HEK293 (cell line): Measurements from ENCODE around the gene SPIRE1.

Source experiments
- CTCF ChIA-PET: fragments of 350-600 bp; formaldehyde crosslinking; extraction: SDS; loops from one replicate; lab custom pipeline; 2021; ENCODE audit warnings: antibody characterized with exemption; lab: Yijun Ruan, JAX
- POLR2A ChIA-PET: fragments of 300-600 bp; formaldehyde crosslinking; extraction: SDS; loops from one replicate; lab custom pipeline; 2020; ENCODE audit warnings: antibody characterized with exemption, inconsistent platforms; lab: Yijun Ruan, JAX
- H3K27ac ChIP-seq: fragments of 200-500 bp; sonication (Bioruptor generic); 2 replicates; pipeline ENCODE4 v1.5.1; 2014; ENCODE audit warnings: low read depth, low read length, control low read depth, inconsistent platforms; ENCODE audit errors: extremely low read depth
- H3K36me3 ChIP-seq, 2 experiments: fragments of 200-500 bp in 1 of 2; sonication (Bioruptor generic) in 1 of 2; 1 replicate in 1 of 2; 2 replicates in 1 of 2; pipeline ENCODE4 v1.5.1; 2014 to 2017; ENCODE audit warnings: inconsistent platforms in 2 of 2, low read length in 2 of 2; ENCODE audit not compliant: control insufficient read depth in 2 of 2, insufficient read depth in 1 of 2
- H3K4me1 ChIP-seq: fragments of 200-500 bp; sonication (Bioruptor generic); 2 replicates; pipeline ENCODE4 v1.5.1; 2014; ENCODE audit warnings: mild to moderate bottlenecking, low read length, inconsistent platforms; ENCODE audit not compliant: control insufficient read depth, insufficient read depth
- H3K4me3 ChIP-seq: 2 replicates; pipeline ENCODE4 v1.5.1; 2011; ENCODE audit warnings: low read depth, mild to moderate bottlenecking, control low read depth, low read length, moderate library complexity
- H3K9me3 ChIP-seq: fragments of 200-500 bp; sonication (Bioruptor generic); 2 replicates; pipeline ENCODE4 v1.5.1; 2014; ENCODE audit warnings: low read depth, low read length, inconsistent platforms; ENCODE audit not compliant: control insufficient read depth, insufficient read depth
- EGR2 ChIP-seq: fragments of 450-650 bp; formaldehyde crosslinking; IDR thresholded peaks from 2 replicates; pipeline ENCODE4 v1.5.1; 2016; ENCODE audit warnings: low read depth, missing biosample characterization, missing genetic modification characterization
- ELK4 ChIP-seq: IDR thresholded peaks from 2 replicates; pipeline ENCODE4 v1.6.1; 2011; ENCODE audit warnings: mild to moderate bottlenecking, low read depth, low read length, borderline replicate concordance
- FEZF1 ChIP-seq: fragments of 450-650 bp; formaldehyde crosslinking; IDR thresholded peaks from 2 replicates; pipeline ENCODE4 v1.5.1; 2016; ENCODE audit warnings: missing biosample characterization, missing genetic modification characterization
- GLIS1 ChIP-seq: fragments of 450-650 bp; formaldehyde crosslinking; IDR thresholded peaks from 2 replicates; pipeline ENCODE4 v1.5.1; 2016; ENCODE audit warnings: missing biosample characterization, missing genetic modification characterization
- KLF1 ChIP-seq: fragments of 450-650 bp; formaldehyde crosslinking; IDR thresholded peaks from 2 replicates; pipeline ENCODE4 v1.5.1; 2016; ENCODE audit warnings: missing biosample characterization, missing genetic modification characterization
- MYNN ChIP-seq: fragments of 450-650 bp; formaldehyde crosslinking; IDR thresholded peaks from 2 replicates; pipeline ENCODE4 v1.5.1; 2016; ENCODE audit warnings: missing biosample characterization, missing genetic modification characterization, borderline replicate concordance
- REST ChIP-seq: fragments of 450-650 bp; formaldehyde crosslinking; IDR thresholded peaks from 2 replicates; pipeline ENCODE4 v1.5.1; 2016; ENCODE audit warnings: missing biosample characterization, missing genetic modification characterization
- SP3 ChIP-seq: fragments of 450-650 bp; formaldehyde crosslinking; IDR thresholded peaks from 2 replicates; pipeline ENCODE4 v1.5.1; 2016; ENCODE audit warnings: missing biosample characterization, missing genetic modification characterization
- SP7 ChIP-seq: fragments of 450-650 bp; formaldehyde crosslinking; IDR thresholded peaks from 2 replicates; pipeline ENCODE4 v1.5.1; 2016; ENCODE audit warnings: missing biosample characterization, missing genetic modification characterization
- YY2 ChIP-seq: fragments of 450-650 bp; formaldehyde crosslinking; IDR thresholded peaks from 2 replicates; pipeline ENCODE4 v1.5.1; 2016; ENCODE audit warnings: missing biosample characterization, missing genetic modification characterization
- ZBTB11 ChIP-seq: fragments of 450-650 bp; formaldehyde crosslinking; conservative IDR thresholded peaks from 2 replicates; pipeline ENCODE4 v1.5.1; 2016; ENCODE audit warnings: low read depth, missing biosample characterization, missing genetic modification characterization
- ZBTB26 ChIP-seq: fragments of 450-650 bp; formaldehyde crosslinking; optimal IDR thresholded peaks from 2 replicates; pipeline ENCODE3; 2016; ENCODE audit warnings: missing biosample characterization, mild to moderate bottlenecking, missing genetic modification characterization
- ZBTB44 ChIP-seq: fragments of 450-650 bp; IDR thresholded peaks from 2 replicates; pipeline ENCODE4 v1.5.1; 2018; ENCODE audit warnings: missing biosample characterization, mild to moderate bottlenecking, missing genetic modification characterization
- ZBTB48 ChIP-seq: fragments of 450-650 bp; formaldehyde crosslinking; IDR thresholded peaks from 2 replicates; pipeline ENCODE4 v1.5.1; 2016; ENCODE audit warnings: missing biosample characterization, missing genetic modification characterization
- ZBTB8A ChIP-seq: fragments of 450-650 bp; formaldehyde crosslinking; IDR thresholded peaks from 2 replicates; pipeline ENCODE4 v1.5.1; 2016; ENCODE audit warnings: missing biosample characterization, missing genetic modification characterization
- ZNF148 ChIP-seq: fragments of 450-650 bp; formaldehyde crosslinking; IDR thresholded peaks from 2 replicates; pipeline ENCODE4 v1.5.0; 2017; ENCODE audit warnings: missing biosample characterization, missing genetic modification characterization, borderline replicate concordance
- ZNF157 ChIP-seq: fragments of 450-650 bp; formaldehyde crosslinking; IDR thresholded peaks from 2 replicates; pipeline ENCODE4 v1.5.1; 2016; ENCODE audit warnings: missing biosample characterization, missing genetic modification characterization
- ZNF341 ChIP-seq: fragments of 450-650 bp; formaldehyde crosslinking; IDR thresholded peaks from 2 replicates; pipeline ENCODE4; 2016; ENCODE audit warnings: low read depth, missing biosample characterization, missing genetic modification characterization
- ZNF510 ChIP-seq: fragments of 450-650 bp; formaldehyde crosslinking; IDR thresholded peaks from 2 replicates; pipeline ENCODE4 v1.5.1; 2018; ENCODE audit warnings: mild to moderate bottlenecking, missing genetic modification characterization, missing biosample characterization; ENCODE audit not compliant: insufficient replicate concordance
- ZNF555 ChIP-seq: fragments of 450-650 bp; formaldehyde crosslinking; conservative IDR thresholded peaks from 2 replicates; pipeline ENCODE4 v1.5.1; 2017; ENCODE audit warnings: missing biosample characterization, mild to moderate bottlenecking, missing genetic modification characterization, inconsistent platforms
- ZNF580 ChIP-seq: fragments of 450-650 bp; formaldehyde crosslinking; IDR thresholded peaks from 2 replicates; pipeline ENCODE4 v1.5.1; 2016; ENCODE audit warnings: missing biosample characterization, missing genetic modification characterization
- ZNF670 ChIP-seq: fragments of 450-650 bp; formaldehyde crosslinking; IDR thresholded peaks from 2 replicates; pipeline ENCODE4 v1.5.1; 2016; ENCODE audit warnings: missing biosample characterization, missing genetic modification characterization, low read depth
- ZXDB ChIP-seq: fragments of 450-650 bp; formaldehyde crosslinking; IDR thresholded peaks from 2 replicates; pipeline ENCODE4 v1.5.1; 2016; ENCODE audit warnings: missing biosample characterization, missing genetic modification characterization

SPIRE1 gene

GRCh38 chr18:12703664-12704063 lies 45.8 kb upstream of the SPIRE1 start (continued):
- TF ChIP-seq ZBTB11 (no peak), EGR2 (tag by site-specific recombination) (peak; percentile 45; the same call in 1 of the 2 replicates), ZBTB26 (tag by site-specific recombination) (no peak), REST (no peak), MYNN (no peak), ZNF580 (tag by site-specific recombination) (no peak), ELK4 (no peak), SP7 (tag by site-specific recombination) (peak; percentile 50), ZNF157 (no peak), ZNF148 (tag by site-specific recombination) (no peak), ZNF555 (no peak)
- TF ChIP-seq, all 188 proteins: peak for 10

GRCh38 chr18:12703096-12703567 lies 45.2 kb upstream of the SPIRE1 start:
- peaks cover 35 to 42% of the 10 kb centered on the region in 2 experiments for H3K36me3 ChIP-seq
- peak overlapping the region; percentile 99 for H3K27ac ChIP-seq
- H3K4me1 ChIP-seq, result peaks cover 6% of the 10 kb centered on the region; the same call in 1 of the 2 replicates
- H3K9me3 ChIP-seq, result no peaks in the 10 kb centered on the region
- ChIA-PET CTCF (interaction anchor here (0.7 to 3.2 kb wide), 2 partner anchors 232 to 1048 kb away, joined by 3 to 12 read pairs; no protein-coding TSS in a partner anchor), POLR2A (interaction anchor here (0.6 to 3.8 kb wide), 11 partner anchors 9 to 326 kb away, joined by 3 to 19 read pairs (median 3); partner anchors contain the start of genes AFG3L2 and PTPN2)
- peak overlapping the region; percentile 87 for H3K4me3 ChIP-seq
- 0 out of 2 replicates have a peak, but pooled peaks have one; percentile 36 for TF ChIP-seq ZBTB8A
- TF ChIP-seq ZNF670, result no peak
- TF ChIP-seq YY2 (tag by site-specific recombination), result no peak
- no peak for TF ChIP-seq KLF1 (tag by site-specific recombination)
- peak; percentile 12; the same call in 1 of the 2 replicates for TF ChIP-seq GLIS1
- TF ChIP-seq ZNF510 (tag by site-specific recombination), result no peak
- TF ChIP-seq SP3 (tag by site-specific recombination), result no peak
- peak; percentile 76; the same call in 1 of the 2 replicates for TF ChIP-seq ZXDB (tag by site-specific recombination)
- no peak for TF ChIP-seq ZBTB44 (tag by site-specific recombination)
- TF ChIP-seq ZNF341 (tag by site-specific recombination), result no peak
- no peak for TF ChIP-seq FEZF1
- TF ChIP-seq ZBTB48 (tag by site-specific recombination), result 0 out of 2 replicates have a peak, but pooled peaks have one; percentile 15
